Pulmonary artery endothelial cell (primary cell): ENCODE results near the gene CEP112. TPM values are rescaled to one million over a fixed set of nuclear protein-coding genes. Genes with fewer than 3 reads are reported as not detected.

Experiments used
- DNase-seq: peaks from one replicate; pipeline ENCODE4 v3.0.0-alpha.2; 2011; ENCODE audit warnings: low read depth, low spot score
- total RNA-seq: library from RNA; depleted of rRNA; stranded (reverse); fragments of >200 nt; gene quantifications from 2 replicates; pipeline ENCODE4 v1.2.3, GENCODE V29; 2014

The CEP112 gene
- total RNA-seq, 1 donor from 2014 or later = 7.2 TPM

GRCh38 chr17:65893692-65894279 lies 298.1 kb downstream of the CEP112 start:
- DNase-seq = no peak

- DNase-seq = no peak
Observed at GRCh38 chr17:65892912-65893377, 299.0 kb downstream of the CEP112 start.

- DNase-seq = no peak
Observed at GRCh38 chr17:65891231-65891735, 300.6 kb downstream of the CEP112 start.

- no peak for DNase-seq
Observed at GRCh38 chr17:65888649-65889048, 303.3 kb downstream of the CEP112 start.

GRCh38 chr17:65886315-65887245 lies 305.4 kb downstream of the CEP112 start:
- DNase-seq = no peak

- no peak for DNase-seq
Observed at GRCh38 chr17:65885541-65886312, 306.2 kb downstream of the CEP112 start.

GRCh38 chr17:65876985-65877384 lies 314.9 kb downstream of the CEP112 start:
- DNase-seq = no peak

GRCh38 chr17:65868881-65869280 lies 323.1 kb downstream of the CEP112 start:
- no peak for DNase-seq

GRCh38 chr17:65867014-65867413 lies 324.9 kb downstream of the CEP112 start:
- DNase-seq = no peak

- DNase-seq = no peak
Observed at GRCh38 chr17:65865715-65866425, 326.1 kb downstream of the CEP112 start.

GRCh38 chr17:65864394-65864793 lies 327.5 kb downstream of the CEP112 start:
- no peak for DNase-seq

- DNase-seq = no peak
Observed at GRCh38 chr17:65857718-65858117, 334.2 kb downstream of the CEP112 start.

GRCh38 chr17:65856865-65857264 lies 335.1 kb downstream of the CEP112 start:
- no peak for DNase-seq

- DNase-seq = no peak
Observed at GRCh38 chr17:65855675-65856074, 336.3 kb downstream of the CEP112 start.

- DNase-seq = peak; percentile 5
Observed at GRCh38 chr17:65855245-65855644, 336.7 kb downstream of the CEP112 start.

- DNase-seq = no peak
Observed at GRCh38 chr17:65853816-65854215, 338.1 kb downstream of the CEP112 start.

GRCh38 chr17:65852911-65853310 lies 339.0 kb downstream of the CEP112 start:
- DNase-seq = no peak

- no peak for DNase-seq
Observed at GRCh38 chr17:65851965-65852736, 339.8 kb downstream of the CEP112 start.

- DNase-seq = no peak
Observed at GRCh38 chr17:65850486-65850885, 341.4 kb downstream of the CEP112 start.

GRCh38 chr17:65848751-65849150 lies 343.2 kb downstream of the CEP112 start:
- no peak for DNase-seq
